Purkinje cell (primary cell): ENCODE data around the gene STC2. TPM values are rescaled to one million over a fixed set of nuclear protein-coding genes. Genes with fewer than 3 reads are reported as not detected.

Source experiments
- polyA plus RNA-seq: library from polyadenylated mRNA; unstranded; fragments of >200 nt; fragmentation: Nextera tagmentation; gene quantifications from 2 replicates; pipeline ENCODE4 v1.2.1, GENCODE V29; 2014

Gene STC2
- 2.0 and 5.7 TPM in 2 replicates for polyA plus RNA-seq

GRCh38 chr5:173327948-173328843 is at the start of gene STC2:
Gene STC2, minus strand, starts transcription at chr5:173328414. Its CDS starts 221 bp downstream, at chr5:173328193.

Other genes starting within 250 kb of the STC2 start
- 42.9 and 46.9 TPM in 2 replicates for gene BNIP1, start 183.9 kb downstream of the STC2 start, polyA plus RNA-seq
- not detected in 2 replicates for gene NKX2-5, start 93.2 kb downstream of the STC2 start, polyA plus RNA-seq